Activated T-cell treated with anti-CD3 and anti-CD28 coated beads, Interleukin-2, amount 50 U/mL, for 1 hour (primary cell): Measurements from ENCODE around the gene CPE.

Experiments used
- DNase-seq: peaks from one replicate; pipeline ENCODE4 v3.0.0-alpha.2; 2020

Gene CPE

GRCh38 chr4:165516281-165516833 is 137.5 kb downstream of the CPE start:
- DNase-seq = no peak

GRCh38 chr4:165517216-165517615 is 138.4 kb downstream of the CPE start:
- no peak for DNase-seq

DNA sequence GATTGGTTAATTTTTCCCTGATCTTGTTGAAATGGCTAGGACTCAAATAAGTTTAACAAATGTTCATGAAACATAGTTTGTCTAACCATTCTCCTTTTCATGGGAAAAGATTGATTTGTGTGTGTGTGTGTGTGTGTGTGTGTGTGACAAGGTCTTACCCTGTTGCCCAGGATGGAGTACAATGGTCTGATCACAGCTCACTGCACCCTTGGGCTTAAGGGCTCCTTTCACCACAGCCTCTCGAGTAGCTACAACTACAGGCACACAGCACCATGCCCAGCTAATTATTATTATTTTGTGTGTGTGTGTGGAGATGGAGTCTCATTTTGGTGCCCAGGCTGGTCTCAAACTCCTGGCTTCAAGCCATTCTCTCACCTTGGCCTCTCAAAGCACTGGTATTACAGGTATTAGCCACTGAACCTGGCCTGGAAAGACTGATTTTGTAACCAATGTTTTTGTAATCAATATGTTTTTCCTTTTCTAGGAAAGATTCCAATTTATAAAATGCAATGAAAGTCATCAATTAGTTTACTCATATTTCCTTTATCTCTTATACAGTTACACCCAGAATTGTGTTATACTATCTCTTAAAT is 139.3 kb downstream of the CPE start:
- DNase-seq = no peak

- no peak for DNase-seq
Observed at GRCh38 chr4:165518686-165519085, 139.9 kb downstream of the CPE start.

DNA sequence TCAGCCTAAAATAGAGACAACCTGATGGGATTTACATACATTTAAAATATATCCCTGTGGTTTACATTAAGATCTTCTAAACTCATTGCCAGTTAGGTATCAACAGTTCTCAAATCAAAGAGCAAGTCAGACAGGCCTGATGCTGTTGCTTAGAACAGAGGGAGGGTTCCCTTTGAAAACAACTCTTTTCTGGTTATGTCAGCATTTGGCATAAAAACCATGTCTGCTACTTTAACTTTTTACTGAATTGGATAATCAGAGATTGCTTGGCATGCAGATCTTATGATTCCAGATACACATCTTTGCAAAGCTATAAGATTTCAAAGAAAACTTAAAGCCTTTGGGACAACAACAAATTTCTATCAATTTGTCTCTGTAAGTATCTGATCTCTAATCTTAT is 140.8 kb downstream of the CPE start:
- DNase-seq = no peak

DNA sequence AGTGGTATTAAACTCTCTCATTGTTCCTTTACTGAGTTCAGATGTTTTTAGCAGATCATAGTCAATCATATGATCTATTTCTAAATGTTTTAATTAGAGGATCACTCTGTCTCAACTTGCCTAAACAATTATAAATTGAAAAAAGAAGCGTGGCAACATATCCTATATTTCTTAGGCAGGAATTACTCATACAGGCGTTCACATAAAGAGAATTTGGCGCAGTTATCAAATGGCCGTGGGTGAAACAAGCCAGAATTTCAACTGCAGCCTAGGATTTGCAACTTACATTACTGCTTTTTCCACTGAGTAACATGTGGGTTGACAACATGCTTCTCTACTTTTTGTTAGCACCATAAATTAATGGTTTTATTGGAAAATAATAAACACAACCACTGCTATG is 141.3 kb downstream of the CPE start:
- DNase-seq = no peak

DNA sequence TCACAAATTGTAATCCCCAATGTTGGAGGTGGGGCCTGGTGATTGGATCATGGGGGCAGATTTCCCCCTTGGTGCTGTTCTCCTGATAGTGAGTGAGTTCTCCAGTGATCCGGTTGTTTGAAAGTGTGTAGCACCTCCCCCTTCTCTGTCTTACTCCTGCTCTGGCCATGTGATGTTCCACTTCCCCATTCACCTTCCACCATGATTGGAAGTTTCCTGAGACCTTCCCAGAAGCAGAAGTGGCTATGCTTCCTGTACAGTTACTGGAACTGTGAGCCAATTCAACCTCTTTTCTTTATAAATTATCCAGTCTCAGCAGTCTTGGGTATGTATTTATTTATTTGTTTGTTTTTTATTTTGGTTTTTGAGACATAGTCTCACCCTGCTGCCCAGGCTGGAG is 143.2 kb downstream of the CPE start:
- DNase-seq = no peak

DNA sequence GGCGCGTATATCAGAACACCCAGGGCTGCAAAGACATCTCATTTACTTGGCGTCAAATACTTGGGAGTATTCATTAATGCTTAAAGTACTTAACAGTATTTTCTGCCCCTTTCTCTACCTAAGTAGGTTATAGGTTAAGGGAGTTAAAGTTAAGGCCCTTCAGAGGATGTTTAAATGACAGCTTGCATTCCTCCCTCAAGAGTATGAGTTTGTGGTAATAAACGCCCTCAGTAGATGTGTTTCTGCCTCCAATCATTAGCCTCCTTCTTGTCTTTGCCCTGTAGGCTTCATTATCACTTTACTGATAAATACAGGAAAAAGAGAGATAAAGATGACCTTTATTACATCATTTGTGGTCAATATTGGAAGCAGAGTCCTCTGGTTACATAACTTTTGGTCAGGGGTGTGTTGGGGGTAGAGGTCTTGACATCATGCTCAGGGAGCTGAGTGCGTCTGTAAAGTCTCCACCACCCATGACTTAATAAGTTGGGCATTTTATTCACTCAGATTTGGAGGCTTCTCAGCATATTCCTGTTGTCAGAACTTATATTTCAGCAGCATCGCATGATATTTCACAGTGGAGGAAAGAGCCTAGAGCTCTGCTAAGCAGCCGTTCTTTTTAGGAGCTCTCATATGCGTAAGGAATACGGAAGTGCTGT is 145.9 kb downstream of the CPE start:
- DNase-seq = no peak

DNA sequence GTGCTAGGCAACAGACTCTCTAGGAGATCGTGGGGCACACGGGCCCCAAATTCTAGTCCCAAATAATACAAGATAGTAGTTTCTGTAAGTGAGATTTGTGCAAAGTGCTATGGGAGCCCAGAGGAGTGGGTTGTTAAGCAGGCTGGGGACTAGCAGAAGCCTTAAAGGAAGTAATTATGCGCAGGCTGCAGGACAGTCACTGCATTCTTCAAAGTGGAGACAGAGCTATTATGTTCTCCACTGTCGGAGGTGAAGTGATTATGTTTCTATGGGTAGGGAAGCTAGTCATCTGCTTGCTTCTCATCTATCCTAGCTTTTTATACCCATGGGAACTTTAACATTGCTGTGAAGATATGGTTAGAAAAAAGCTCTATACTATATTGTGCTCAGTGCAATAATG is 154.2 kb downstream of the CPE start:
- no peak for DNase-seq

DNA sequence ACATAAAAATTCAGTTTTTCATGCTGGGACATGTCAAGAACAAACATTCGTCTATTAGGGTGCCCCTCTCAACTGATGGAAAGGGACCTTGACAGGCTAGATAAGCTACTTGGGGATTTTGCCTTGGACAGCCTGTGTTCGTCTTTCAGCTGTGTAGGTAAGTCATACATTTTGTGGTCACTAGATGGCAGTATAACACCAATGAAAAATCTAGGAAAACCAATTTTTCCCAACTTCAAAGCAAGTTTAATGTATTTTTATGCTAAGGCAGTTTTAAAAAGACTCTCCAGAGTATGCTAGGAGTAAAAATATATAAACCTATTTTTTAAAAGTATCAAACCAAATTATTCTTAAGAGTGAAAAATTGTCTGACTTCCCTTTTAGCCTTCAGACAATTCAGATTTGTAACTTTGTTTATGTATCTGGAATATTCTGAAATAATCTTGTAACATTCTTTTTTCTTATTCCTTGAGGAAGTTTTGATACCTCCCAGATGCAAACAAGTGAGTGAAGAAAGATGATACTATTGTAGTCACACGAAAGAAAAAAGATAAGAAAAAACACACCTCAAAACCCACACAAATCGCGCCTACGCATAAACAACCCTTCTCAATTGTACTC is 158.3 kb downstream of the CPE start:
- no peak for DNase-seq

DNA sequence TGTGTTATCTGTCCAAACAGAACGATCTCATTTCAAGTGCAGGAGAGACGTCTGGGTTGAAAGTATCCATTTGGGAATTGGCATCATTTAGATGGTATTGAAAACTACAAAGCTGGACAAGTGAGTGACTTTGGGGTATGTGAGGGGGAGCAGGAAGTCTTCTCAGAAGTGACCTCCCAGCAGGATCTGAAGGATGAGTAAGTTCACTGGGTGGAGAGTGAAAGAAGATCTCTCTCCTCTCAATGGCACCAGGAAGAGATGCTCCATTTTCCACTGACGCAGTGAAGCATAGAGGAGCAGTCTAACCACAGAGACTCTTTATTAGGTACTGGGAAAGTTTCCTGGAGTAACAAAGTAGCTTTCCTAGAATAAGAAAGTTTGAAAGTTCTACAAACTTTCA is 161.0 kb downstream of the CPE start:
- no peak for DNase-seq

DNA sequence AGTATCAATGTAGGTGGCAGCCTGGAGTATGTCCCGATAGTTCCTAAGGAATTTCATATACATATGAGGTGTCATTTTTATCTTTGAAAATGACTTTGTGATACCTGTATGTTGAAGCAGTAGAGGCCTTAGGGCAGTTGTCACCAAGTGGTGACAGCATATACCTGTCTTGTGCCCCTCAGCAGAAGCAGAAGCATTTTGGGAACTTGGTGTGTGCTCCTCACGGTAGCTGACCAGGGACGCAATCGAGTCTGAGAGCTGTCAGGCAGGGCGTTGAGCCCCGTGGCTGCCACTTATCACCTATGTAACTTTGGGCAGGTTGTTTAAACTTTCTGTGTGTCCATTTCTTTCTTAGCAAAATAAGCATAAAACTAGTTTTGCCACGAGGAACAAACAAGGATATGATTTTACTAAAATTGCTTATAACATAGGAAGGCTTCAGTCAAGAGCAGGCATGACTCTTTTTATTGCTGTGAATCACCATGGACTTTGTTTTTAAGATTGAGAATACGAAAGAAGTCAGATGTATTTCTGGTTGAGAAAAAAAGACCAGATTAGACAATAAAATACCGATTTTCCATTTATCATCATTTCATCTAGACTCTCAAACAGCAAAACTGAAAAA is 161.5 kb downstream of the CPE start:
- DNase-seq = no peak

DNA sequence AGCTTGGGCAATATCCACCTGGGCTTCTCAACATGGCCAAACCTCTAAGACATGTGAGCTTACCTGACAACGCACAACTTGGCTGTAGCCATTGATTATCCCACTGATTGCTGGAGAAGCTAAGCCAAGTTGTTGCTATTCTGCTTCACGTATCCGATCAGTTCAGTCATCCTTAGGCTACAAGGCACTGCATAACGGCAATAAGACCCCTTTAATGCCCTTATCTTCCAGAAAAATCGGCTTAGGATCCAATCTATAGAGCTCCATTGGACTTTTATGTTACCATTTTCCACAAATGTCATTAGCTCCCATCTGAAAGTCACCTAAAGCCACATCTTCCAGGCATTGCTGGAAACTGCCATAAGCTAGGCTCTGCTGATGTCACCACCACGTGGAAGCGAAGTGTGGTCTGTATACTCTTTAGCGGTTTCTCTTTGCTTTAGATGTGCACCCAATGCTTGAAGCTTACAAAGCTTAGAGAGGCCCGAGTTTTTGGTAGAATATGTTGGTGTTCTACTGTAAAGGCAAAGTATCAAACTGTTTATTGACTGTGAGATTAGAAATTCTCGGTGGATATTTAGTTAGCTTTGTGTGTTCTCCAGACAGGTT is 163.1 kb downstream of the CPE start:
- DNase-seq = no peak

DNA sequence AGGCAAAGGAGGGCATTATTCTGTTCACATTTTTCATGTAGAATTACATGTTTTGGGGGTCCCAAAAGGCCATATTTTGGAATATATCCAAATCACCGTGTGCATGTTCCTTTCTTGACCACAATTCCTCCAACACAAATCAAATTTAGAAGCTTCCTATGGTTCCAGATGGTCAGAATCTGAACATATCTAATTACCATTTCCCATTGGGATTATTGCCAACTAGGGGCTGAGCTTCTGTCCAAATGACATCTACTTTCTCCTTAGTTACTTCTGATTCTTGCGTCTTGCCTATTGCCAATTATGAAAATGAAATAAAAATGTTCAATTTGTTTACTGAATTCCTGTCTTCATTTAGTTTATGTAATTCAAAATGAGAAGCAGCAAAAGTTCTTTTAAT is 163.7 kb downstream of the CPE start:
- no peak for DNase-seq
